K562 treated with DMSO at 1 percent for 24 hours (cell line): ENCODE measurements around the gene CD28. TPM values are rescaled to one million over a fixed set of nuclear protein-coding genes. Genes with fewer than 3 reads are reported as not detected.

ENCODE experiments used
- total RNA-seq: library from RNA; unstranded; fragments of 300-600 nt; gene quantifications from 2 replicates; pipeline ENCODE4 v1.2.3, GENCODE V29; 2022; ENCODE audit warnings: low read depth; ENCODE audit not compliant: insufficient read depth

The CD28 gene
- total RNA-seq, result not detected in 2 replicates

DNA sequence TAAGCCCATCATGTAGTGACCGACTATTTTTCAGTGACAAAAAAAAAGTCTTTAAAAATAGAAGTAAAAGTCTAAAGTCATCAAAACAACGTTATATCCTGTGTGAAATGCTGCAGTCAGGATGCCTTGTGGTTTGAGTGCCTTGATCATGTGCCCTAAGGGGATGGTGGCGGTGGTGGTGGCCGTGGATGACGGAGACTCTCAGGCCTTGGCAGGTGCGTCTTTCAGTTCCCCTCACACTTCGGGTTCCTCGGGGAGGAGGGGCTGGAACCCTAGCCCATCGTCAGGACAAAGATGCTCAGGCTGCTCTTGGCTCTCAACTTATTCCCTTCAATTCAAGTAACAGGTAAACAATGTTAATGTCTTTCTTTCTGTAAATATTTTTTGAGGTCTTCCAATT lies at the start of gene CD28:
Gene CD28 (plus strand): TSS at position 237 of the 400 bp plus-strand sequence. CDS start 58 bp downstream, at position 295.

Other genes with a start within 250 kb of the CD28 start
- gene RAPH1, start 171.3 kb upstream of the CD28 start, total RNA-seq, result 0.24 and 4.4 TPM in 2 replicates
- gene CTLA4, start 161.1 kb downstream of the CD28 start, total RNA-seq, result not detected in 2 replicates
- not detected in 2 replicates for gene ICOS, start 230.1 kb downstream of the CD28 start, total RNA-seq